Measurements from ENCODE around the gene REEP6.

REEP6 gene

DNA sequence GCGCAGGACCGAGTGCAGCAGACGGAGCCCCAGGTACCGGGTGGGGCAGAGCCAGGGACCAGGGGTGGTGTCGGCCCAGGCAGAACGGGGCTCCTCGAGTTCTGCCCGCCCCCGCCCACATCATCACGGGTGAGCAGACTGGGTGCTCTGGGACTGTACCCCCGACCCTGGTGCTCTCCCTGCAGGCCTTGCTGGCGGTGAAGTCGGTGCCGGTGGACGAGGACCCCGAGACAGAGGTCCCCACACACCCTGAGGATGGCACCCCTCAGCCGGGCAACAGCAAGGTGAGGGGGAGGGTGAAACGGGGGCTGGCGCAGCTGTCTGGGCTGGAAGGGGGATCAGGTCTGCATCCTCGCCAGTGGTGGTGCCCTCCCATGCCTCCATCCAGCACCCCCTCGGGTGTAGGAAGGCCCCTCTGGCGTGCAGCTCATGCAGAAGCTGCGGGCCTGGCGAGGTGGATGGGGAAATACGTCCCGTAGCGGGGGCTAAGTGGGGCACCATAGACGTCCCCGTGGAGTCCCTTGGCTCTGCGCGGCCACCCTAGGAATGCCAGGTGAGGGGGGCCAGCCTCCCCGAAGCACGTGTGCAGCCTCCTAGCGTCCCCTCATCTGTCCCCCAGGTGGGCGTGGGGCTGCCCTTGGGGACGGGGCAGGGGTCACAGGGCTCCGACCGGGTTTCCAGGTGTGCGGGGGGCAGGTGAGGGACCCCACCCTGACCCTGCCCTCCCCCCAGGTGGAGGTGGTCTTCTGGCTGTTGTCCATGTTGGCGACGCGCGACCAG, 34.7 kb upstream of the REEP6 start:
- in situ Hi-C loops (cut with MboI; ENCODE audit: low sequenced_read_pairs): no loop called here

DNA sequence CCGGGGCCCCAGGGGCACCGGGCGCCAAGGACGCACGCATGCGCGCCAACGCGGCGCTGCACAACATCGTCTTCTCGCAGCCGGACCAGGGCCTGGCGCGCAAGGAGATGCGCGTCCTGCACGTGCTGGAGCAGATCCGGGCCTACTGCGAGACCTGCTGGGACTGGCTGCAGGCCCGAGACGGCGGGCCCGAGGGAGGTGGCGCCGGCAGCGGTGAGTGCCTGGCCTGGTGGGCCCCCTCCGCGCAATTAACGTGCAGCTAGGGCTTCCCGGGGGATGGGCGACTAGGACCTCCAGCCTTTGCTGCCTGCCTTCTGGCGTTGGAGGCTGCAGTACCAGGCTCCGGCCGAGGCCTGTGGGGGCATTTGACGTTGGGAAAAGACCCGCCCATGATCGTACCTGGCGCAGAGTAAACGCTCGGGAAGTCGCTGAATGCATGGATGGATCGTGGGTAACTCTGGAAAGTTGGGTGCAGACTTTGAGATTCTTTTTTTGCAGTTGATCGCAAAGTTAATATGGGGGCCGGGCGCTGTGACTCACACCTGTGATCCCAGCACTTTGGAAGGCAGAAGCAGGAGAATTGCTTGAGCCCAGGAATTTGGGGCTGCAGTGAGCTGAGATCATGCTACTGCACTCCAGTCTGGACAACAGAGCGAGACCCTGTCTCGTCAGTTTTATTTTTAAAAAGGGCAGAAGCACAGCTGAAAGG, 33.8 kb upstream of the REEP6 start:
- in situ Hi-C loops (cut with MboI; ENCODE audit: low sequenced_read_pairs): no loop called here

DNA sequence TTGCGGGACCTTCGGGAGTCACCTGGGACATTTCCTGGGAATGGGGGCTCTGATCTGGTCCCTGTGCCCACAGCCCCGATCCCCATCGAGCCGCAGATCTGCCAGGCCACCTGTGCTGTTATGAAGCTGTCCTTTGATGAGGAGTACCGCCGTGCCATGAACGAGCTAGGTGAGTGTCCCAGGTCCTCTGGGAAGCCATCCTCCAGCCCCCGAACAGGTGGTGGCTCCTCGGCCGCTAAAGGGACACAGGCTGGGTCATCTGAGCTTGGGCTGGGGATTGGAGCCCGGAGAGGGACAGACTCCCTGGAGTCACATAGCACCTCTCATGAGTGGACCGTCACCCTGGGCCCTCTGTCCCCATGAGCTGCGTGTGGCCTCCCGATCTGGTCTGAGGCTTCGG, 33.1 kb upstream of the REEP6 start:
- in situ Hi-C loops (cut with MboI; ENCODE audit: low sequenced_read_pairs): no loop called here

DNA sequence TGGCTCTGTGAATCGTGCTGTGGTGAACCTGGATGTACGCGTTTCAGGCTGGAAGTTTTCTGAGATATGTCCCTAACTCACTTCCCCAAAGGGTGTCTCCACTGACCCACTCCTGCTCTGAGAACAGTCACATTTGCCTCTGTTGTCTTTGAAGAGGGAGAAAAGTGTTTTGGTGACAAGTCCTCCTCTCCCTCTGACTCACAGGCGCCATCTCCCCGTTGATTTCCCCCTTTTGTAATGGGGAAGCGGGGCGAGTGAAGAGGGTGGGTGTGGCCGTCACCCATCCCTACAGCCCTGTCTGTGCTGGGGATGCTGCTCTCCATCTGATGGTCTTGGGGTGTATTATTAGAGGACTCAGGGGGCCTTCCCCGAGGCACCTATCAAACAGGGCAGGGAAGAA, 31.5 kb upstream of the REEP6 start:
- in situ Hi-C loops (cut with MboI; ENCODE audit: low sequenced_read_pairs): no loop called here

DNA sequence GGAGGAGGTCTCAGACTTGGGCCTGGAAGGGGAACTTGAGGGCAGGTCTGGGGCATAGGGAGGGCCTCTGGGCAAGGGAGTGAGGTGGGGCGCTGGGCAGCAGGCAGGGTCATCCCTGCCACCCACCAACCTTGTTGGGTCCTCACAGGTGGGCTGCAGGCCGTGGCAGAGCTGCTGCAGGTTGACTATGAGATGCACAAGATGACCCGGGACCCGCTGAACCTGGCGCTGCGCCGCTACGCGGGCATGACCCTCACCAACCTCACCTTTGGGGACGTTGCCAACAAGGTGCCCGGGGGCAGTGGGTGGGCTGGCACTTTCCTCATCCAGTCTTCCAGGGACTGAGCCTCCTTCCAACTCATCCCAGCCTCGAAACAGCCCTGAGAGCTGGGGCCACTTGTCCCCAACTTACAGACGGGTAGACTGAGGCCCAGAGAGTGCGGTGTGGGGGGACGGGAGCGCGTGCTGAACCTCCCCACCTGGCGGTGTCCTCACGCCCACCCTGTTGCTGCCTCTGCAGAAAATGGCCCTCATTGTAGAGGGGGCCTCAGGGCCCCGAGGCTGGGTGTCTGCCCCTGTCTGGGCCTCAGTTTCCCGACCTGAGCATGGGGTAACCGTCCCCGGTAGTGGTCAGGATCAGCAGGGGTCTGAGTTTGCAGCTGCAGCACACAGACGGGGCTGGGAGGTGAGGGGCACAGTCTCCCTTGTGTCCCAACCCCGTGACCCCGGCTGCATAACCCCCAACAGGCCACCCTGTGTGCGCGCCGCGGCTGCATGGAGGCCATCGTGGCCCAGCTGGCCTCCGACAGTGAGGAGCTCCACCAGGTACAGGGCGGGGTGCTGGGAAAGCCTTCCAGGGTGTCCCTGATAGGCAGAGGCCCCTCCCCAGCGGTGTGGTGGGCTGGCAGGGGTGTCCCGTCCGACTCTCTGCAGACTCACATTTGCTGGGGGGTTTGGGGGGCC, 30.7 kb upstream of the REEP6 start:
- in situ Hi-C loops (cut with MboI; ENCODE audit: low sequenced_read_pairs): no loop called here

DNA sequence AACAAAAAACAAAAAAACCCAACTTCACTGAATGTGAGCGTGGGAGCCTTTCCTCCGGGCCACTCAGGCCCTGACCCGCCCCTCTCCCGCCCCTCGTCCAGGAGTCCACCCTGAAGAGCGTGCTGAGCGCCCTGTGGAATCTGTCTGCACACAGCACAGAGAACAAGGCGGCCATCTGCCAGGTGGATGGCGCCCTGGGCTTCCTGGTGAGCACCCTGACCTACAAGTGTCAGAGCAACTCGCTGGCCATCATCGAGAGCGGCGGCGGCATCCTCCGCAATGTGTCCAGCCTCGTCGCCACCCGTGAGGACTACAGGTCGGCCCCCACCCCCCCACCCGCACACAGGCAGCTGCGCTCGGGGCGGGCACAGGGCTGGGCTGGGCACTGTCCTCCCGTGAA, 29.1 kb upstream of the REEP6 start:
- in situ Hi-C loops (cut with MboI; ENCODE audit: low sequenced_read_pairs): no loop called here

DNA sequence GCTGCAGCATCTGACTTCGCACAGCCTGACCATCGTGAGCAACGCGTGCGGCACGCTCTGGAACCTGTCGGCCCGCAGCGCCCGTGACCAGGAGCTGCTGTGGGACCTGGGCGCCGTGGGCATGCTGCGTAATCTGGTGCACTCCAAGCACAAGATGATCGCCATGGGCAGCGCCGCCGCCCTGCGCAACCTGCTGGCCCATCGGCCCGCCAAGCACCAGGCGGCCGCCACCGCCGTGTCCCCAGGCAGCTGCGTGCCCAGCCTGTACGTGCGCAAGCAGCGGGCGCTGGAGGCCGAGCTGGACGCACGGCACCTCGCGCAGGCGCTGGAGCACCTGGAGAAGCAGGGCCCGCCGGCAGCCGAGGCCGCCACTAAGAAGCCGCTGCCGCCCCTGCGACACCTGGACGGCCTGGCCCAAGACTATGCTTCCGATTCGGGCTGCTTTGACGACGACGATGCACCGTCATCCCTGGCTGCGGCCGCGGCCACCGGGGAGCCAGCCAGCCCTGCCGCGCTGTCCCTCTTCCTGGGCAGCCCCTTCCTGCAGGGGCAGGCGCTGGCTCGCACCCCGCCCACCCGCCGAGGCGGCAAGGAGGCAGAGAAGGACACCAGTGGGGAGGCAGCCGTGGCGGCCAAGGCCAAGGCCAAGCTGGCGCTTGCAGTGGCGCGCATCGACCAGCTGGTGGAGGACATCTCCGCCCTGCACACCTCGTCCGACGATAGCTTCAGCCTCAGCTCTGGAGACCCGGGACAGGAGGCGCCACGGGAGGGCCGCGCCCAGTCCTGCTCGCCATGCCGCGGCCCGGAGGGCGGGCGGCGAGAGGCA, 25.6 kb upstream of the REEP6 start:
- in situ Hi-C loops (cut with MboI; ENCODE audit: low sequenced_read_pairs): no loop called here

DNA sequence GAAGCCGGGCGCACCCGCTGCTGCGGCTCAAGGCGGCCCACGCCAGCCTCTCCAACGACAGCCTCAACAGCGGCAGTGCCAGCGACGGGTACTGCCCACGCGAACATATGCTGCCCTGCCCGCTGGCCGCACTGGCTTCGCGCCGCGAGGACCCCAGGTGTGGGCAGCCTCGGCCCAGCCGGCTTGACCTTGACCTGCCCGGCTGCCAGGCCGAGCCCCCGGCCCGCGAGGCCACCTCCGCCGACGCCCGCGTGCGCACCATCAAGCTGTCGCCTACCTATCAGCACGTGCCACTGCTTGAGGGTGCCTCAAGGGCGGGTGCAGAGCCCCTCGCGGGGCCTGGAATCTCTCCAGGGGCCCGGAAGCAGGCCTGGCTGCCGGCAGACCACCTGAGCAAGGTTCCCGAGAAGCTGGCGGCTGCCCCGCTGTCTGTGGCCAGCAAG, 24.9 kb upstream of the REEP6 start:
- in situ Hi-C loops (cut with MboI; ENCODE audit: low sequenced_read_pairs): no loop called here

DNA sequence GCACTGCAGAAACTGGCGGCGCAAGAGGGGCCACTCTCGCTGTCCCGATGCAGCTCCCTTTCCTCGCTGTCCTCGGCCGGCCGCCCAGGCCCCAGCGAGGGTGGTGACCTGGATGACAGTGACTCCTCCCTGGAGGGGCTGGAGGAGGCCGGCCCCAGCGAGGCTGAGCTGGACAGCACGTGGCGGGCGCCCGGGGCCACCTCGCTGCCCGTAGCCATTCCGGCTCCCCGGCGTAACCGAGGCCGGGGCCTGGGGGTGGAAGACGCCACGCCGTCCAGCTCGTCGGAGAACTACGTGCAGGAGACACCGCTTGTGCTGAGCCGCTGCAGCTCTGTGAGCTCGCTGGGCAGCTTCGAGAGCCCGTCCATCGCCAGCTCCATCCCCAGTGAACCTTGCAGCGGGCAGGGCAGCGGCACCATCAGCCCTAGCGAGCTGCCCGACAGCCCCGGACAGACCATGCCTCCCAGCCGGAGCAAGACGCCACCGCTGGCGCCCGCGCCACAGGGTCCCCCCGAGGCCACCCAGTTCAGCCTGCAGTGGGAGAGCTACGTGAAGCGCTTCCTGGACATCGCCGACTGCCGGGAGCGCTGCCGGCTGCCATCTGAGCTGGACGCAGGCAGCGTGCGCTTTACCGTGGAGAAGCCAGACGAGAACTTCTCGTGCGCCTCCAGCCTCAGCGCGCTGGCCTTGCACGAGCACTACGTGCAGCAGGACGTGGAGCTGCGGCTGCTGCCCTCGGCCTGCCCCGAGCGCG, 24.3 kb upstream of the REEP6 start:
- in situ Hi-C loops (cut with MboI; ENCODE audit: low sequenced_read_pairs): no loop called here

DNA sequence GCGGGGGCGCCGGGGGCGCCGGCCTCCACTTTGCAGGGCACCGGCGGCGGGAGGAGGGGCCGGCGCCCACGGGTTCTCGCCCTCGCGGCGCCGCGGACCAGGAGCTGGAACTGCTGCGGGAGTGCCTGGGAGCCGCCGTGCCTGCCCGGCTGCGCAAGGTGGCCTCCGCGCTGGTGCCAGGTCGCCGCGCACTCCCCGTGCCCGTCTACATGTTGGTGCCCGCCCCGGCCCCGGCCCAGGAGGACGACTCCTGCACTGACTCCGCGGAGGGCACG, 23.8 kb upstream of the REEP6 start:
- in situ Hi-C loops (cut with MboI; ENCODE audit: low sequenced_read_pairs): no loop called here

DNA sequence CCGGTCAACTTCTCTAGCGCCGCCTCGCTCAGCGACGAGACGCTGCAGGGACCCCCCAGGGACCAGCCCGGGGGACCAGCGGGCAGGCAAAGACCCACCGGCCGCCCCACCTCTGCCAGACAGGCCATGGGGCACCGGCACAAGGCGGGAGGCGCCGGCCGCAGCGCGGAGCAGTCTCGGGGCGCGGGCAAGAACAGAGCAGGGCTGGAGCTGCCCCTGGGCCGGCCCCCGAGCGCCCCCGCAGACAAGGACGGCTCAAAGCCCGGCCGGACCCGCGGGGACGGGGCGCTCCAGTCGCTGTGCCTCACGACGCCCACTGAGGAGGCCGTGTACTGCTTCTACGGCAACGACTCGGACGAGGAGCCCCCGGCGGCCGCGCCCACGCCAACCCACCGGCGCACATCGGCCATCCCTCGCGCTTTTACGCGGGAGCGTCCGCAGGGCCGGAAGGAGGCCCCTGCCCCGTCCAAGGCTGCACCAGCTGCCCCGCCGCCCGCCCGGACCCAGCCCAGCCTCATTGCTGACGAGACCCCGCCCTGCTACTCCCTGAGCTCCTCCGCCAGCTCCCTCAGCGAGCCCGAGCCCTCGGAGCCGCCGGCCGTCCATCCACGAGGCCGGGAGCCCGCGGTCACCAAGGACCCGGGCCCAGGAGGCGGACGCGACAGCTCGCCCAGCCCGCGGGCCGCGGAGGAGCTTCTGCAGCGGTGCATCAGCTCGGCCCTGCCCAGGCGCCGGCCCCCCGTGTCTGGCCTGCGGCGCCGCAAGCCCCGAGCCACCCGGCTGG, 23.3 kb upstream of the REEP6 start:
- in situ Hi-C loops (cut with MboI; ENCODE audit: low sequenced_read_pairs): no loop called here

DNA sequence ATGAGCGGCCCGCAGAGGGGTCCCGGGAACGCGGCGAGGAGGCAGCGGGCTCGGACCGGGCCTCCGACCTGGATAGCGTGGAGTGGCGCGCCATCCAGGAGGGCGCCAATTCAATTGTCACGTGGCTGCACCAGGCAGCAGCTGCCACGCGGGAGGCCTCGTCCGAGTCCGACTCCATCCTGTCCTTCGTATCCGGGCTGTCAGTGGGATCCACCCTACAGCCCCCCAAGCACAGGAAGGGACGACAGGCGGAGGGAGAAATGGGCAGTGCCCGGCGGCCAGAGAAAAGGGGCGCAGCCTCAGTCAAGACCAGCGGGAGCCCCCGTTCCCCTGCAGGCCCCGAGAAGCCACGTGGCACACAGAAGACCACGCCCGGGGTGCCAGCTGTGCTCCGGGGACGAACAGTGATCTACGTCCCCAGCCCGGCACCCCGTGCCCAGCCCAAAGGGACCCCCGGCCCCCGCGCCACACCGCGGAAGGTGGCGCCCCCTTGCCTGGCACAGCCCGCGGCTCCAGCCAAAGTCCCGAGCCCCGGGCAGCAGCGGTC, 22.6 kb upstream of the REEP6 start:
- in situ Hi-C loops (cut with MboI; ENCODE audit: low sequenced_read_pairs): no loop called here

DNA sequence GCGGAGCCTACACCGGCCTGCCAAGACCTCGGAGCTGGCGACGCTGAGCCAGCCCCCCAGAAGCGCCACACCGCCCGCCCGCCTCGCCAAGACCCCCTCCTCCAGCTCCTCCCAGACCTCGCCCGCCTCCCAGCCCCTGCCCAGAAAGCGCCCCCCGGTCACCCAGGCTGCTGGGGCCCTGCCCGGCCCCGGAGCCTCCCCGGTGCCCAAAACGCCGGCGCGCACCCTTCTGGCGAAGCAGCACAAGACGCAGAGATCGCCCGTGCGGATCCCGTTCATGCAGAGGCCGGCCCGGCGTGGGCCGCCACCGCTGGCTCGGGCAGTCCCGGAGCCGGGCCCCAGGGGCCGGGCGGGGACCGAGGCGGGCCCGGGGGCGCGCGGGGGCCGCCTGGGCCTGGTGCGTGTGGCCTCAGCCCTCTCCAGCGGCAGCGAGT, 22.1 kb upstream of the REEP6 start:
- in situ Hi-C loops (cut with MboI; ENCODE audit: low sequenced_read_pairs): no loop called here

DNA sequence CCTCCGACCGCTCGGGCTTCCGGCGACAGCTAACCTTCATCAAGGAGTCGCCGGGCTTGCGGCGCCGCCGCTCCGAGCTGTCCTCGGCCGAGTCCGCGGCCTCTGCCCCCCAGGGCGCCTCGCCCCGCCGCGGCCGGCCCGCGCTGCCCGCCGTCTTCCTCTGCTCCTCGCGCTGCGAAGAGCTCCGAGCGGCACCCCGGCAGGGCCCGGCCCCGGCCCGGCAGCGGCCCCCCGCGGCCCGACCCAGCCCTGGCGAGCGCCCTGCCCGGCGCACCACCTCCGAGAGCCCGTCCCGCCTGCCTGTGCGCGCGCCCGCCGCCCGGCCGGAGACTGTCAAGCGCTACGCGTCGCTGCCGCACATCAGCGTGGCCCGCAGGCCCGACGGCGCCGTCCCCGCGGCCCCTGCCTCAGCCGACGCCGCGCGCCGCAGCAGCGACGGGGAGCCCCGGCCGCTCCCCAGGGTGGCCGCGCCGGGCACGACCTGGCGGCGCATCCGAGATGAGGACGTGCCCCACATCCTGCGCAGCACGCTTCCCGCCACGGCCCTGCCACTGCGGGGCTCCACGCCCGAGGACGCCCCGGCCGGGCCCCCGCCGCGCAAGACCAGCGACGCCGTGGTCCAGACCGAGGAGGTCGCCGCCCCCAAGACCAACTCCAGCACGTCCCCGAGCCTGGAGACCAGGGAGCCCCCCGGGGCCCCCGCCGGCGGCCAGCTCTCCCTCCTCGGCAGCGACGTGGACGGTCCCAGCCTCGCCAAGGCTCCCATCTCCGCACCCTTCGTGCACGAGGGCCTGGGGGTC, 21.5 kb upstream of the REEP6 start:
- in situ Hi-C loops (cut with MboI; ENCODE audit: low sequenced_read_pairs): no loop called here

DNA sequence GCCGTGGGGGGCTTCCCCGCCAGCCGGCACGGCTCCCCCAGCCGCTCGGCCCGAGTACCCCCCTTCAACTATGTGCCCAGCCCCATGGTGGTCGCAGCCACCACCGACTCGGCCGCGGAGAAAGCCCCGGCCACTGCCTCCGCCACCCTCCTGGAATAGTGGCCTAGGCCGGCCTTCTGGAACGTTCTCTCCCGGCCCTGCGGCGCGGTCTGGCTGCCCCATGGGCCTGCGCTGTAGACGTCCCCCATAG, 21.0 kb upstream of the REEP6 start:
- in situ Hi-C loops (cut with MboI; ENCODE audit: low sequenced_read_pairs): no loop called here

DNA sequence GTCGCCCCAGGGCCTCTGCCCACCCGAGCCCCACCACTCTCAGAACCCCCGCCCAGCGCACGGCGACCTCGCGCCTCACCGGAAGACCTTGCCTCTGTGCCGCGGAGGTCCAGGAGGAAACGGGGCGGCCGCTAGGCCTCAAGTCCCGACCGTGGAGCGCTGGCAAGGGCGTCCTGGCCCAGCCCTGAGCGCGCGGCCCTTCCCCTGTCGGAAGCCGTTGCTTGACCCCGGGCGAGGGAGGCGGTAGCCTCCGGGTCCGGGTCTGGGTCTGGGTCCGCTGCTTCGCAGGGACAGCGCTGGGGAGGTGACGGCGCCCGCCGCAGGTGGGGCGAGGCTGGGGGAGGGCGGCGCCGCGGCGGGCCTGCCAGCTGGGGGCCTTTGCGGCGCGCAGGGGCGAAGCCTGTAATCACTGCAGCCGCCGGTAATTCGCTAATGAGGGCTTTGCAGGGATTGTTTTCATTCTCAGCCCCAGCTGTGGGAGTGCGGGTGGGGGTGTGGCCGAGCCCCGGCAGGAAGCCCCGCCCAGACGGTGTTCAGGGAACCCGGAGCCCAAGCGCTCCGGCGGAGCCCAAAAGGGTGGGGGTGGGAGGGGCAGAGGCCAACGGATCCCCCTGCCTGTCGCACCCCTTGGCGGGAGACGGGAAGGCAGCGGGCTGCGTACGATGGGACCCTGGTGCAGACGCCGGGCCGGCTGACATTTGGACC, 20.5 kb upstream of the REEP6 start:
- in situ Hi-C loops (cut with MboI; ENCODE audit: low sequenced_read_pairs): no loop called here

DNA sequence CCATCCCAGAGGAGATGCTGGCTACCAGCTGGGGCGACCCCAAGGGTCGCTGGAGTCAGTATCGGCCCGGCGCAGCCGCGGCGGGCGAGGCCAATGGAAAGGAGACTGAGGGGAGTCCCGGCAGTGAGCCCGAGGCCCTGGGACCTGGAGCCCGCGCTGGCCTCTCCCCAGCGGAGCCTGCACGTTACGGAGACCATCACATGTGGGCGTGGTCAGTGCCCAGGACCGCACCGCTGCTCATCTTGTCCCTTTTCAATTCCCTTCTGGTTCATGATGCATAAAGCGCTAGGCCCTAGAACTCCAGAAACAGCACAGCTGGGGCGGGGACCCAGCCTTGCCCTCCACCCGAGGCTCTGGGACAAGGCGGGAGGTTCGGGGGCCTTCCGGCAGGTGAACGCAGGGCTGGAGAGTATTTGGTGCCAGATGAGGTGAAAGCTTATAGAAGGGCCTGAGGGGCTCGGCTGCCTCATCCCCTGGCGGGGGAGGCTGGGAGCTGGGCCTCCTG, 19.9 kb upstream of the REEP6 start:
- in situ Hi-C loops (cut with MboI; ENCODE audit: low sequenced_read_pairs): no loop called here

All from HL-60/S4 treated with retinoic acid at 250 ng/mL for 4 days and 3 days (cell line).